Esophagus (tissue), 2 donors: ENCODE measurements around the gene DMAC1. TPM values are rescaled to one million over a fixed set of nuclear protein-coding genes. Genes with fewer than 3 reads are reported as not detected.

Experiments used
- H3K27ac ChIP-seq, 2 donors: one replicate each; pipeline ENCODE4 v1.5.1; 2013; ENCODE audit warnings: low read depth in 2 of 2, mild to moderate bottlenecking in 2 of 2, inconsistent platforms in 1 of 2, low read length in 1 of 2, moderate library complexity in 1 of 2
- H3K27me3 ChIP-seq, 2 donors: one replicate each; pipeline ENCODE4 v1.6.1; 2013; ENCODE audit warnings: low read length in 2 of 2, control low read depth in 1 of 2, mild to moderate bottlenecking in 1 of 2; ENCODE audit not compliant: insufficient read depth in 2 of 2, control insufficient read depth in 1 of 2
- H3K36me3 ChIP-seq, 2 donors: one replicate each; pipeline ENCODE4 v1.6.1; 2013; ENCODE audit warnings: low read length in 1 of 2; ENCODE audit not compliant: control insufficient read depth in 2 of 2, insufficient read depth in 2 of 2
- H3K4me1 ChIP-seq, 2 donors: one replicate each; pipeline ENCODE4 v1.6.1; 2013; ENCODE audit warnings: low read length in 1 of 2; ENCODE audit not compliant: control insufficient read depth in 2 of 2, insufficient read depth in 2 of 2
- H3K4me3 ChIP-seq, 2 donors: one replicate each; pipeline ENCODE4 v1.5.1; 2013; ENCODE audit warnings: low read length in 2 of 2, mild to moderate bottlenecking in 2 of 2, low read depth in 1 of 2, moderate library complexity in 1 of 2
- H3K9me3 ChIP-seq, 2 donors: one replicate each; pipeline ENCODE4 v1.6.1; 2013; ENCODE audit warnings: mild to moderate bottlenecking in 2 of 2, low read depth in 1 of 2, low read length in 1 of 2, moderate library complexity in 1 of 2; ENCODE audit not compliant: control insufficient read depth in 2 of 2, insufficient read depth in 1 of 2
- WGBS, 2 donors: extraction: QIAGEN DNeasy Blood & Tissue Kit; methylation state at CpG; one replicate each; pipeline ENCODE4 v1.1.7; 2013; 5-methylcytosine and 5-hydroxymethylcytosine counted together
- polyA plus RNA-seq, 2 donors: library from polyadenylated mRNA; stranded (reverse); fragments of 200-250 nt; gene quantifications; one replicate each; pipeline ENCODE4 v1.2.3, GENCODE V29; 2013
- donor health status: healthy with polysubstance abuse.
- donor health status: Bipolar disorder and iron deficiency.

DMAC1 gene
- polyA plus RNA-seq, 2 donors: 6.9 to 11.7 TPM

DNA sequence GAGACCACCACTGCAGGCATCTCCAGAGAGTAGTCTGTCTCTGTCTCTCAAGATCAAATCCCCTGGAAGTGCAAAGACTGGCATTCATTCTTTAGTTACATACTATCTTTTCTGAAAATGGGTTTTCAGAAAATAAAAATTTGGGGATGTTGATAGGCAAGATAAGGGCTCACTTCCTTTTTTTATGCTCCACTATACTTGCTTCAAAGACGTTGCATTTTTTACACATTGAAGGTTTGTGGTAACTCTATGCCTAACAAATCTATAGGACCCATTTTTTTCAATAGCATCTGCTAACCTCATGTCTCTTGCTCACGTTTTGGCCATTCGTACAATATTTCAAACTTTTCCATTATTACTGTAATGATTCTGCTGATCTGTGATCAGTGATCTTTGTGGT lies 37.0 kb downstream of the DMAC1 start:
- WGBS, 2 donors: 73 to 79% methylated on average over 3 of the region's 3 CpGs
- Histone ChIP-seq H3K9me3 (no peaks in the 10 kb centered on the region), H3K27ac (no peak overlapping the region), H3K36me3 (no peaks in the 10 kb centered on the region), H3K4me1 (no peaks in the 10 kb centered on the region), H3K27me3 (no peaks in the 10 kb centered on the region), H3K4me3 (no peak overlapping the region)

DNA sequence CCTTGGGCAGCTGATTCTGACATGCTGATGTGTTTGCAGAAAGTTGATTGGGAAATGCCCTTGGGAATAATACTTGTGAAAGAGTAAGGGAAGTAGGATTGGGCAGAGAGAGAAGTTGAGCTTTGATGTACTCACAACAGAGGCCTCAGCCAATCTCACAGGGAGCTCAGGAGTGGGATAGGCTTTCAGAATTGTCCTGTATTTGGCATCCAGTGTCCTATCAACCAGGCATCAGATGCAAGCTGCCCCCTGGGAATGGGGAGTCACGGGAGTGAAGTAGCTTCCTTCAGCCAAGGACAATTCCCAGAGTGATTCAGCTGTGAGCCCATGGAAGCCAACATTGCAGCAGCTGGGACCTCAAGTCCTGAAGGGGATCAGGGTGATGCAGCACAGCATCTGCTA lies 39.6 kb downstream of the DMAC1 start:
- Histone ChIP-seq H3K4me3 (no peak overlapping the region), H3K36me3 (no peaks in the 10 kb centered on the region), H3K9me3 (no peaks in the 10 kb centered on the region), H3K4me1 (no peaks in the 10 kb centered on the region), H3K27me3 (no peaks in the 10 kb centered on the region), H3K27ac (no peak overlapping the region)
- WGBS, 2 donors: 69 to 79% methylated on average over 1 of the region's 1 CpG

DNA sequence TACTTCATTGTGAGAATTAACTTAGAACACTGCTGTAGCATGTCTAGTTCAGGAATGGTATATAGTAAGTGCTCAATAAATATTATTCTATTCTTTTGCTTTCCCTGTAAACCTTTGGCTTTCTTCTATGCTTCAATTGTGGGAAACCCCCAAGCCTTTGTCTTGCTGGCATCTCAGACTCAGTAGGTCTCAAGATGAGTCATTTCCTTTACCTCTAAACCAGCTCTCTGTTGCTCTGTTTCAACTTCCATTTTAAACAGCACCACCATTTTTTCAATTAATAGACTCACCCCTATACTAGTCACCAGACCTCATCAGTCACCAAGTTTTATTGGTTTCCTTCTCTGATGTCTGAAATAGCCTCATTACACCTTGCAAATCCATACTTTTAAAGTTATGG lies 43.5 kb downstream of the DMAC1 start:
- Histone ChIP-seq H3K27me3 (no peaks in the 10 kb centered on the region), H3K9me3 (no peaks in the 10 kb centered on the region), H3K36me3 (no peaks in the 10 kb centered on the region), H3K27ac (no peak overlapping the region), H3K4me3 (no peak overlapping the region), H3K4me1 (no peaks in the 10 kb centered on the region)

- Histone ChIP-seq H3K9me3 (no peaks in the 10 kb centered on the region), H3K27me3 (peaks cover 0 to 2% of the 10 kb centered on the region in 2 donors), H3K4me1 (no peaks in the 10 kb centered on the region), H3K36me3 (no peaks in the 10 kb centered on the region), H3K4me3 (no peak overlapping the region), H3K27ac (no peak overlapping the region)
- 78 to 80% methylated on average over 2 of the region's 2 CpGs for WGBS, 2 donors
Observed at GRCh38 chr9:7752481-7752880, 47.1 kb downstream of the DMAC1 start.
